ENCODE data around the gene ADGRF1.

DNA sequence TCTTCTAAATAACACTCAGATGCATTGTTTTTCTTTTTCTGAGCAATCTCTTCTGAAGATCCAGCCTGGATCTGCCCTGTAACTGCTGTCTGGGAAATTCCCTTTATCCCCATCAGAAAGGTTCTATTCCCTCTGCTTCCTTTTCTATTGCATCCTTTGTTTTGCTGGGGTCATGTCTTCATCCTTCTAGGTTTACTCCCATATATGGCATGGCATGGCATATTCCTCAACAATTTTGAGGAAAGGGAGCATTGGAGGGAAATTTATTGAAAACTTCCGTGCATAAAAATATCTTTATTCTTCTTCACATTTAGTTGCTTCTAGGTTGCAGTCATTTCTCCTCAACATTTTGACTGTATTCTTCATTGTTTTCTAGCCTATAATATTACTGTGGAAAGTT lies 47.2 kb downstream of the ADGRF1 start:
- TF ChIP-seq, protein P1, sequence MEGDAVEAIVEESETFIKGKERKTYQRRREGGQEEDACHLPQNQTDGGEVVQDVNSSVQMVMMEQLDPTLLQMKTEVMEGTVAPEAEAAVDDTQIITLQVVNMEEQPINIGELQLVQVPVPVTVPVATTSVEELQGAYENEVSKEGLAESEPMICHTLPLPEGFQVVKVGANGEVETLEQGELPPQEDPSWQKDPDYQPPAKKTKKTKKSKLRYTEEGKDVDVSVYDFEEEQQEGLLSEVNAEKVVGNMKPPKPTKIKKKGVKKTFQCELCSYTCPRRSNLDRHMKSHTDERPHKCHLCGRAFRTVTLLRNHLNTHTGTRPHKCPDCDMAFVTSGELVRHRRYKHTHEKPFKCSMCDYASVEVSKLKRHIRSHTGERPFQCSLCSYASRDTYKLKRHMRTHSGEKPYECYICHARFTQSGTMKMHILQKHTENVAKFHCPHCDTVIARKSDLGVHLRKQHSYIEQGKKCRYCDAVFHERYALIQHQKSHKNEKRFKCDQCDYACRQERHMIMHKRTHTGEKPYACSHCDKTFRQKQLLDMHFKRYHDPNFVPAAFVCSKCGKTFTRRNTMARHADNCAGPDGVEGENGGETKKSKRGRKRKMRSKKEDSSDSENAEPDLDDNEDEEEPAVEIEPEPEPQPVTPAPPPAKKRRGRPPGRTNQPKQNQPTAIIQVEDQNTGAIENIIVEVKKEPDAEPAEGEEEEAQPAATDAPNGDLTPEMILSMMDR (IDR thresholded peaks at IDR 0.05): no peak
- TF ChIP-seq EP300 (IDR thresholded peaks at IDR 0.05) (no peak), POLR2A (IDR thresholded peaks at IDR 0.05) (no peak)

Data from tibial nerve (tissue), 4 donors.